ENCODE measurements around the gene FKBP1A.

DNA sequence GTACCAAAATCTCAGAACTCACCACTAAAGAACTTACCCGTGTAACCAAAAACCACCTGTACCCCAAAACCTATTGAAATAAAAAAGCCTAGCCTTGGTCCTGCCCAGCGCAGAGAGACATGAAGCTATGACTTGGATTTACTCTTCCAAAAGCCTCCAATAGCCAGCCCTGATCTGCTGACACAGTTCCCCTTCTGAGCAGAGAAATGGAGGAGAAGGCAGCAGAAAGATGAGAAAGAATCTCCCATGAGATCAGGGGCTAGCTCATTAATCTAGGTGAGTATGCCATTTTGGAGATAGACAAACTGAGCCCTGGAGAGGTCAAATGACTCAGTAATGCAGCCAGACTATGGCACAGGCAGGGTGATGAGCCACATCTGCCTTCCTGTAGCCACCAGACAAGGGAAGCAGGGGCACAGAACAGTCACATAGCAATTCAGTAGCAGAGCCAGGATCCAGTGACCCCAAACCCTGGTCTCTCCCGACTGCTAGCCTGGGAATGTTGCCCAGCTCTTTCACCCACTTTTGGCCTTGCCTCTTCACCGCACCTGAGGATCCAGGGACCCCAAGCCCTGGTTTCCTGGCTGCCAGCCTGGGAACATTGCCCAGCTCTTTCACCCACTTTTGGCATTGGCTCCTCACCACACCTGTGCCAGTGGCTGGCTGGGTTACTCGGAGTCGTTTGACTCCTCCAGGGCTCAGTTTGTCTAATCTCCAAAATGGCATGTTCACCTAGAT is 56.7 kb downstream of the FKBP1A start:
- TF ChIP-seq, protein P1, sequence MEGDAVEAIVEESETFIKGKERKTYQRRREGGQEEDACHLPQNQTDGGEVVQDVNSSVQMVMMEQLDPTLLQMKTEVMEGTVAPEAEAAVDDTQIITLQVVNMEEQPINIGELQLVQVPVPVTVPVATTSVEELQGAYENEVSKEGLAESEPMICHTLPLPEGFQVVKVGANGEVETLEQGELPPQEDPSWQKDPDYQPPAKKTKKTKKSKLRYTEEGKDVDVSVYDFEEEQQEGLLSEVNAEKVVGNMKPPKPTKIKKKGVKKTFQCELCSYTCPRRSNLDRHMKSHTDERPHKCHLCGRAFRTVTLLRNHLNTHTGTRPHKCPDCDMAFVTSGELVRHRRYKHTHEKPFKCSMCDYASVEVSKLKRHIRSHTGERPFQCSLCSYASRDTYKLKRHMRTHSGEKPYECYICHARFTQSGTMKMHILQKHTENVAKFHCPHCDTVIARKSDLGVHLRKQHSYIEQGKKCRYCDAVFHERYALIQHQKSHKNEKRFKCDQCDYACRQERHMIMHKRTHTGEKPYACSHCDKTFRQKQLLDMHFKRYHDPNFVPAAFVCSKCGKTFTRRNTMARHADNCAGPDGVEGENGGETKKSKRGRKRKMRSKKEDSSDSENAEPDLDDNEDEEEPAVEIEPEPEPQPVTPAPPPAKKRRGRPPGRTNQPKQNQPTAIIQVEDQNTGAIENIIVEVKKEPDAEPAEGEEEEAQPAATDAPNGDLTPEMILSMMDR (IDR thresholded peaks at IDR 0.05), result no peak
- TF ChIP-seq POLR2A (IDR thresholded peaks at IDR 0.05), result no peak

All from testis (tissue), 2 donors.